ENCODE measurements around the gene CNGA2. TPM values are rescaled to one million over a fixed set of nuclear protein-coding genes. Genes with fewer than 3 reads are reported as not detected.

The CNGA2 gene
- total and polyA plus RNA-seq, 2 experiments from 2014 or later: not detected

GRCh38 chrX:151746502-151746901 lies 12.0 kb downstream of the CNGA2 start:
- Histone ChIP-seq H3K4me3 (no peak overlapping the region), H3K27me3 (no peaks in the 10 kb centered on the region), H3K4me1 (ENCODE audit: low read depth) (no peaks in the 10 kb centered on the region), H3K9me3 (ENCODE audit: low read depth) (no peaks in the 10 kb centered on the region), H3K36me3 (no peaks in the 10 kb centered on the region), H3K27ac (no peak overlapping the region)
- DNase-seq (ENCODE audit: low read depth in 1 of 2, low spot score in 1 of 2): no peak
- no peak for TF ChIP-seq CTCF (IDR thresholded peaks at IDR 0.05; ENCODE audit: low read depth, low read length)

- no peaks in the 10 kb centered on the region for H3K9me3 ChIP-seq (ENCODE audit: low read depth)
- no peaks in the 10 kb centered on the region for H3K27me3 ChIP-seq
- no peak overlapping the region for H3K4me3 ChIP-seq
- no peaks in the 10 kb centered on the region for H3K36me3 ChIP-seq
- DNase-seq (ENCODE audit: low read depth in 1 of 2, low spot score in 1 of 2): no peak
- no peak overlapping the region for H3K27ac ChIP-seq
- TF ChIP-seq CTCF (IDR thresholded peaks at IDR 0.05; ENCODE audit: low read depth, low read length): no peak
- no peaks in the 10 kb centered on the region for H3K4me1 ChIP-seq (ENCODE audit: low read depth)
These were observed 16.0 kb downstream of the CNGA2 start for GRCh38 chrX:151750511-151750910.

- no peak for DNase-seq (ENCODE audit: low read depth in 1 of 2, low spot score in 1 of 2)
- Histone ChIP-seq H3K9me3 (ENCODE audit: low read depth) (no peaks in the 10 kb centered on the region), H3K4me1 (ENCODE audit: low read depth) (no peaks in the 10 kb centered on the region), H3K27ac (no peak overlapping the region), H3K36me3 (no peaks in the 10 kb centered on the region), H3K4me3 (no peak overlapping the region), H3K27me3 (no peaks in the 10 kb centered on the region)
- no peak for TF ChIP-seq CTCF (IDR thresholded peaks at IDR 0.05; ENCODE audit: low read depth, low read length)
These were observed 18.3 kb downstream of the CNGA2 start for GRCh38 chrX:151752847-151753246.

- H3K27ac ChIP-seq: no peak overlapping the region
- no peaks in the 10 kb centered on the region for H3K9me3 ChIP-seq (ENCODE audit: low read depth)
- no peaks in the 10 kb centered on the region for H3K27me3 ChIP-seq
These were observed 18.9 kb downstream of the CNGA2 start for GRCh38 chrX:151753313-151754046.

GRCh38 chrX:151754047-151754429 lies 19.5 kb downstream of the CNGA2 start:
- no peaks in the 10 kb centered on the region for H3K36me3 ChIP-seq
- DNase-seq (ENCODE audit: low read depth in 1 of 2, low spot score in 1 of 2): peak in 1 of 2 donors; percentile 24
- no peak overlapping the region for H3K4me3 ChIP-seq
- no peaks in the 10 kb centered on the region for H3K4me1 ChIP-seq (ENCODE audit: low read depth)
- no peaks in the 10 kb centered on the region for H3K9me3 ChIP-seq (ENCODE audit: low read depth)
- H3K27me3 ChIP-seq: no peaks in the 10 kb centered on the region
- TF ChIP-seq CTCF (IDR thresholded peaks at IDR 0.05; ENCODE audit: low read depth, low read length): no peak
- H3K27ac ChIP-seq: no peak overlapping the region

More at GRCh38 chrX:151753313-151754046, 18.9 kb downstream of the CNGA2 start:
- Histone ChIP-seq H3K4me3 (no peak overlapping the region), H3K36me3 (no peaks in the 10 kb centered on the region), H3K4me1 (ENCODE audit: low read depth) (no peaks in the 10 kb centered on the region)
- DNase-seq (ENCODE audit: low read depth in 1 of 2, low spot score in 1 of 2): peak; percentile 68 to 73
- TF ChIP-seq CTCF (IDR thresholded peaks at IDR 0.05; ENCODE audit: low read depth, low read length): peak; percentile 78

All from cardiac muscle cell (in vitro differentiated cells and primary cell).